ENCODE results near the gene CAPN15.
A peak's percentile ranks its signal among the peaks of the same experiment; 100 is the strongest.

Gene CAPN15

GRCh38 chr16:563072-563644 lies 35.6 kb downstream of the CAPN15 start:
- no peak for DNase-seq

GRCh38 chr16:564690-565418 lies 37.3 kb downstream of the CAPN15 start:
- no peak for DNase-seq

- no peak for DNase-seq
Measured at GRCh38 chr16:565419-566330, 38.2 kb downstream of the CAPN15 start.

GRCh38 chr16:566475-567372 lies 39.2 kb downstream of the CAPN15 start, which contains the start of gene NHLRC4:
Gene NHLRC4, plus strand, starts transcription at chr16:567005. Its CDS starts 1,043 bp downstream, at chr16:568048.
- DNase-seq = peak in 1 of 2 experiments; percentile 4

DNA sequence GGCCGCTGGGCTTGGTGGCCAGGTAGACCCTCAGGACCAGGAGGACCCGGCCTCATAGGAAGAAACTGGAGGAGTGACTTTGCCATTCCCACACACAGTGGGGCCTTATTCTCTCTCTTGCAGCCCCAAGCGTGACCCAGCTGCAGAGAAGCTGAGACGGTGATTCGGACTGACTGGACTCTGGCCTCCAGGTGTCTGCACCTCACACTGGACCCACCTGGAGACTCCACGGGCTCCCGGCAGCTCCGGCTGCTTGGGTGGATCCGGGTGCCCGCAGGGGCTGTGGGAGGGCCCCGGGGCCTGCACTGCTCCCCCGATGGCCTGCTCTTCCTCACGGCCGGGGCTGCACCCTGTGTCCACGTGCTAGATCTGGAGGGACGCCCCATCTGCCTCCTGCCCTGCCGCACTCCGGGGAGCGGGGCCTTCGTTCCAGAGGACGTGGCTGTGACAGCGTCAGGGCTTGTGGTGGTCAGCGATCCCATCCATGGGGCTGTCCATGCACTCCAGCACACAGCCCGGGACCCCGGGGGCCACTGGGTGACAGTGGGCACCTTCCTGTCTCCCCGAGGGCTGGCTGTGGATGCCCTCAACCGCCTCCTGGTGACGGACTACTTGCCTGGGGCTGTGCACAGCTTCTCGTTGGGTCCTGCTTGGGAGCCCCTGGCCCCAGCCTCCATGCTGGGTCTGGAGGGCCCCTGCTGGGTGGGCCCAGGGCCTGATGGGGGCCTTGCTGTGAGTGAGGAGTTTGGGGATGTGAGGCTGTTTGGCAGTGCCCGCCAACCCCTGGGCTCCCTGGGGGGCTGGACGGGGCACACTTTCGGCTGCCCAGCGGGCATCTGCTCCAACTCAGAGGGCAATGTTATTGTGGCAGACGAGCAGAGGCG lies 40.1 kb downstream of the CAPN15 start:
- DNase-seq = no peak

DNA sequence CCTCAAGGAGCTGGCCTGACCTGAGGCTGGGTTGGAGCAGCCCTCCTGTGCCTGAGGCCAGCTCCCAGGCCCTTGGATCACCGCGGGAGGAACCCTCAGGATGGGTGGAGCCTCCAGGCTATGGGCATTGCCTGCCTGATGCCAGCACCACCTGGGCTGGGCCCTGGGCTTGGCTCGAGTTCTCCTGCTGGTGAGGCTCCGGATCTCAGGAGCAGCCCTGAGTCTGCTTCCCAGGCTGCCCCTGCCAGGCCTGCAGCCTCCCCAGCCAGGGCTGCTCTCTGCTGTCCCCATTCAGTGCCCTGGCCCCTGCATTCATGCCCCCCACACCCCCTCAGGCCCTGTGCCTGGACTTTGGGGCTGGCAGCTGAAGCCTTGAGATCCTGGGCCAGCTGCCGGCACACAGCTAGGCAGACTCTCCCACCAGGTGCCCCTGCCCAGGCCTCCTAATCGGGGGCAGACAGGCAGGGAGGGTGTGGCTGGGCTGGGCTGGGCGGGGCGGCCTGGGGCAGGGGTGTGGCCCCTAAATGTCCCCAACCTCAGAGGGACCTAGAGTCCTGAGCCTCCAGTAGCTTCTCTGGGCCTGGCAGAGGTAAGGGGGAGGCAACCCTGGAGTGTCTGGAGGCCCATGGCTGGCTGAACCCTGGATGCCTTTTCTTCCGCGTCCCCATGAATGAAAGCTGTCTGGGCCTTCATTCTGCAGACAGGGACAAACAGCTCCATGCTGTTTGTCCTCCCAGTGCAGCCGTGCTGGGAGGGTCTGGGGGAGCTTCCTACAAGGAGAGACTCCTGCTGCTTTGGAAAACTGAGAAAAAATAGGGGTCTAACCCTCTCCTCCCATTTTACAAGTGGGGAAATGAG lies 41.1 kb downstream of the CAPN15 start:
- no peak for DNase-seq

GRCh38 chr16:569445-570254 lies 42.1 kb downstream of the CAPN15 start, which contains the start of gene PIGQ:
Gene PIGQ, plus strand, starts transcription at chr16:569968. Its CDS starts 4,107 bp downstream, at chr16:574075.
- DNase-seq = peak in 1 of 2 experiments; percentile 15

GRCh38 chr16:572865-573650 lies 45.5 kb downstream of the CAPN15 start:
- DNase-seq = no peak

GRCh38 chr16:574021-574760 lies 46.7 kb downstream of the CAPN15 start:
- DNase-seq = no peak

- DNase-seq = no peak
Measured at GRCh38 chr16:575354-576196, 48.1 kb downstream of the CAPN15 start.

- DNase-seq = no peak
Measured at GRCh38 chr16:576197-576822, 48.8 kb downstream of the CAPN15 start.

DNA sequence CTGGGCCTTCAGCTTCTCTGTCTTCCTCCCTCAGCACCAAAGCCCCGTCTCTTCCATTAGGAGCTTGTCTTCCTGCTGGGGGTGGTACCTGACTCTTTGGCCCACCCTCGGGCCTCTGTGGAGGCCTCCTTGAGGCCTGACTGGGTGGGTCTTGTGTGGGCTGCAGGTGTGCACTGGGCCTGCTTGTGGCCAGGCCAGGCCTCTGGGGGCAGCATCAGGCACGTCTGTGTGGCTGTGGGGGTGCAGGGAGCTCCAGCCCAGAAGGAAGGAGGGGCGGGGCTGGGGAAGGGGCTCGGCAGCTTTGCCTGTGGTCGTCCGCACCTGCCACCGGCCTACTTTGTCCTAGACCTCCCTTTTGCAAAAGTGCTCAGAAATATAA lies 49.3 kb downstream of the CAPN15 start:
- no peak for DNase-seq

DNA sequence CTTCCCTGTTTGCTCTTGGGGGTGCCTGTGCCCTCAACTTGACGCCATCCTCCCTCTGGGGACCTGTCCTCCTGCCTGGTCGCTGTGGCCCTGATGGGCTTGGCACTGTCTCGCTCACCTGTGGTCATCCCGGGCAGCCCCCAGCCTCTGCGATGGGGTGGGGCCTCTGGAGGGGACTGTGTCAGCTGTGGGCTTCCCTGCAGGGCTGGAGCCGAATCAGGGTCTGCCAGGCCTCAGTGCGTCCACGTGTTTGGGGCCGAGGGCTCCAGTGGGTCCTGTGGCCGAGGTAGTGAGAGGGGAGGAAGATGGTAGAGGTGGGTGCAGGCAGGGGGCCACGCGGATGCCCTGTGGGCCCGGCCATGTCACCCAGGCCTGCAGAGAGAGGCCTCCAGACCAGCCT lies 50.3 kb downstream of the CAPN15 start:
- DNase-seq = no peak

GRCh38 chr16:578232-578869 lies 50.8 kb downstream of the CAPN15 start:
- no peak for DNase-seq

DNA sequence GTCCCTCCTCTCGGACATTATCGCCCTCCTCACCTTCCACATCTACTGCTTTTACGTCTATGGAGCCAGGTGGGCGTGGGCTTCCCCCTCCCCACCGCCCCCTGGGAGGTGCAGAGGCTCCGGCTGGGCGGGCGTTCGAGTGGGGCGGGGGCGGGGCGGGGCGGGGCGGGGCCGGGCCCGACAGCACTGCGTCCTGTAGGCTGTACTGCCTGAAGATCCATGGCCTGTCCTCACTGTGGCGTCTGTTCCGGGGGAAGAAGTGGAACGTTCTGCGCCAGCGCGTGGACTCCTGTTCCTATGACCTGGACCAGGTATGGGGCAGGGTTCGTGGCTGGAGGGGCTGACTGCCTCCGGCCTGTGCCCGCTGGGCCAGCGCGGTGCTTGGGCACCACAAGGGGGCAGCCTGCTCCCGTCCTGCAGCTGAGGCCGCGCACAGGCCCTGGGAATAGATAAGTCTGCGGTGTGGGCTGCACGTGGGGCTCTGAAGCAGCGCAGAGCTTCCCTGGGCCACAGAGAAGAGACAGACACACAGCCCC lies 51.4 kb downstream of the CAPN15 start:
- no peak for DNase-seq

Data from SW 1271 (cell line).